HG02852 (cell line): ENCODE measurements around the gene TRIO.

Experiments used
- ATAC-seq: cut with Tn5 transposase; IDR thresholded peaks from one replicate; pipeline ENCODE4 v1.9.1; 2021; ENCODE audit warnings: mild to moderate bottlenecking, moderate library complexity; ENCODE audit not compliant: unreplicated experiment

The TRIO gene

GRCh38 chr5:14240359-14240758 lies 97.2 kb downstream of the TRIO start:
- no peak for ATAC-seq

- no peak for ATAC-seq
These were observed 98.0 kb downstream of the TRIO start for GRCh38 chr5:14241141-14241540.

GRCh38 chr5:14242447-14242846 lies 99.3 kb downstream of the TRIO start:
- no peak for ATAC-seq

GRCh38 chr5:14242871-14243383 lies 99.8 kb downstream of the TRIO start:
- ATAC-seq, result no peak

GRCh38 chr5:14243766-14244165 lies 100.6 kb downstream of the TRIO start:
- no peak for ATAC-seq

GRCh38 chr5:14244721-14245120 lies 101.6 kb downstream of the TRIO start:
- no peak for ATAC-seq

GRCh38 chr5:14245132-14245925 lies 102.2 kb downstream of the TRIO start:
- peak; percentile 50 for ATAC-seq

- no peak for ATAC-seq
These were observed 103.4 kb downstream of the TRIO start for GRCh38 chr5:14246350-14247053.

- ATAC-seq, result no peak
These were observed 103.9 kb downstream of the TRIO start for GRCh38 chr5:14247054-14247386.

- ATAC-seq, result no peak
These were observed 106.3 kb downstream of the TRIO start for GRCh38 chr5:14249258-14250082.

- no peak for ATAC-seq
These were observed 107.0 kb downstream of the TRIO start for GRCh38 chr5:14250084-14250695.

- ATAC-seq, result no peak
These were observed 107.9 kb downstream of the TRIO start for GRCh38 chr5:14250748-14251701.

GRCh38 chr5:14251733-14252132 lies 108.6 kb downstream of the TRIO start:
- ATAC-seq, result peak; percentile 55

GRCh38 chr5:14252793-14253192 lies 109.7 kb downstream of the TRIO start:
- no peak for ATAC-seq

GRCh38 chr5:14254686-14255085 lies 111.5 kb downstream of the TRIO start:
- no peak for ATAC-seq

- ATAC-seq, result no peak
These were observed 113.0 kb downstream of the TRIO start for GRCh38 chr5:14256026-14256690.

- ATAC-seq, result no peak
These were observed 113.7 kb downstream of the TRIO start for GRCh38 chr5:14256756-14257393.

- peak; percentile 50 for ATAC-seq
These were observed 114.9 kb downstream of the TRIO start for GRCh38 chr5:14257995-14258403.

- peak; percentile 46 for ATAC-seq
These were observed 115.7 kb downstream of the TRIO start for GRCh38 chr5:14258840-14259239.
